HTERT RPE-1 (cell line): ENCODE measurements around the gene ELOF1.
"Not testable (repeated sequence)": the region's sequence is repeated elsewhere in the genome, so short reads cannot be mapped to it uniquely, and the experiment has no call there.

Experiments
- in situ Hi-C: fragments of 300-500 bp; cut with MboI; formaldehyde crosslinking; loops from 4 replicates; pipeline ENCODE4 v1.14.3; 2020; ENCODE audit warnings: low sequenced_read_pairs

ELOF1 gene

GRCh38 chr19:11570039-11570462, 11.0 kb upstream of the ELOF1 start:
- in situ Hi-C loops: no loop called here

GRCh38 chr19:11566164-11566563, 7.1 kb upstream of the ELOF1 start:
- in situ Hi-C loops: no loop called here

GRCh38 chr19:11565649-11565980, 6.6 kb upstream of the ELOF1 start:
- in situ Hi-C loops: not testable (repeated sequence)

GRCh38 chr19:11564082-11564807, 5.2 kb upstream of the ELOF1 start:
- in situ Hi-C loops: not testable (repeated sequence)

GRCh38 chr19:11563532-11563931, 4.5 kb upstream of the ELOF1 start:
- in situ Hi-C loops: no loop called here

- in situ Hi-C loops: no loop called here
Observed at GRCh38 chr19:11560404-11561051, 1.5 kb upstream of the ELOF1 start.

GRCh38 chr19:11556634-11557420, 2.2 kb downstream of the ELOF1 start:
- in situ Hi-C loops: no loop called here

- in situ Hi-C loops: no loop called here
Observed at GRCh38 chr19:11555246-11555645, 3.8 kb downstream of the ELOF1 start.

- in situ Hi-C loops: no loop called here
Observed at GRCh38 chr19:11554160-11554559, 4.9 kb downstream of the ELOF1 start.

GRCh38 chr19:11552666-11553372, 6.2 kb downstream of the ELOF1 start:
- in situ Hi-C loops: no loop called here

- in situ Hi-C loops: no loop called here
Observed at GRCh38 chr19:11551603-11552235, 7.3 kb downstream of the ELOF1 start.

GRCh38 chr19:11550265-11550664, 8.8 kb downstream of the ELOF1 start:
- in situ Hi-C loops: no loop called here

GRCh38 chr19:11549386-11549953, 9.6 kb downstream of the ELOF1 start:
- in situ Hi-C loops: no loop called here

GRCh38 chr19:11547929-11548700, 10.9 kb downstream of the ELOF1 start:
- in situ Hi-C loops: no loop called here

- in situ Hi-C loops: no loop called here
Observed at GRCh38 chr19:11541238-11541637, 17.8 kb downstream of the ELOF1 start.

GRCh38 chr19:11540645-11541044, 18.4 kb downstream of the ELOF1 start:
- in situ Hi-C loops: no loop called here

- in situ Hi-C loops: no loop called here
Observed at GRCh38 chr19:11539495-11540365, 19.3 kb downstream of the ELOF1 start.

GRCh38 chr19:11538232-11539036, 20.6 kb downstream of the ELOF1 start, which contains the start of gene CNN1:
Gene CNN1 (plus strand): TSS chr19:11538851. CDS start chr19:11538928, 77 bp downstream.
- in situ Hi-C loops: no loop called here
